Measurements from ENCODE around the gene TUT1. TPM values are rescaled to one million over a fixed set of nuclear protein-coding genes. Genes with fewer than 3 reads are reported as not detected.
"Not testable (repeated sequence)": the region's sequence is repeated elsewhere in the genome, so short reads cannot be mapped to it uniquely, and the experiment has no call there.

Gene TUT1
- total RNA-seq, 1 donor from 2014 or later: 38.7 TPM

DNA sequence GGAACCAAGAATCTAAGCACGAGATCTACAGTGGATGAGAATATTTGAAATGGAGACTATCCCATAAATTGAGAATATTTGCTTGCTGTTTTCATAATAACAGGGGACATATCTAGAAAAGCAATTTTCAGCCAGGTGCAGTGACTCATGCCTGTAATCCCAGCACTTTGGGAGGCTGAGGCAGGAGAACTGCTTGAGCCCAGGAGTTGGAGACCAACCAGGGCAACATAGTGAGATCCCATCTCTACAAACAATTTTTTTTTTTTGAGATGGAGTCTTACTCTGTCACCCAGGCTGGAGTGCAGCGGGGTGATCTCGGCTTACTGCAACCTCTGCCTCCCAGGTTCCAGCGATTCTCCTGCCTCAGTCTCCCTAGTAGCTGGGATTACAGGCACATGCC lies 9.6 kb downstream of the TUT1 start:
- not testable (repeated sequence) for H3K27ac Mint-ChIP-seq

DNA sequence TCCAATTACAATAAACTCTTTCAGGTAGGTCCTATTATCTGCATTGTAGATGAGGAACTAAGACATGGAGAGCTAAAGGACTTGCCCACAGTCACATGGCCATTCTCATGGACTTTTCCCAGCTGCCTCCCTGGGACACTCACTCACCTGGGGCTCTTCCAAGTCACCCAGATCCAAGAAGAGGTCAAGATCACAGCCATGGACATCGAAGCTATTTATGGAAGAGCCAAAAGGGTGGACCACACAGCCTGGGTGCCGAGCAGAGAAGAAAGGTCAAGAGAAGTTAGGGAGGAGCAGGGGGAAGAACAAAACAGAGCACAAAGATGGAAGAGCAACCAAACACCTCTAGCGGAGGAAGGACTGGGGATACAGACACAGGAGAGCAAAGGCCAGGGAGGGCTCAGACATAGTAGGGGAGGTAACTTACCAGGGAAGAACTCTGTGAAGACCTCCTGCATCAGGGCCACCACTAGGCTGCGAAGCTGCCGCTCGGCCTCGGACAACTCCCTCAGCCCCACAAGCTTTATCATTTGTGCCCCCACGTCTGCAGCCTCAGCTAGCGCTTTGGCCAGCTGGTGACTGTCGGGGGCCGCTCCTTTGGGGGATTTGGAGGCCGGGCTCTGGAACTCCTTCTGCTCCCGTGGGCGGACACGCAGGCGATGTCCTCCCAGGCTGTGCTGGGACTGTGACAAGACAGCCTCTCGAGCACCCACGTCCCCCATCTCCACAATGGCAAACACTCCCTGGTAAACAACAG lies 10.2 kb downstream of the TUT1 start:
- Mint-ChIP-seq H3K27me3 (ENCODE audit: insufficient read depth) (no peaks in the 10 kb centered on the region), H3K4me1 (ENCODE audit: low read depth) (no peaks in the 10 kb centered on the region), H3K9me3 (no peaks in the 10 kb centered on the region), H3K36me3 (ENCODE audit: low read depth) (peaks cover 27% of the 10 kb centered on the region), H3K27ac (no peak overlapping the region), H3K4me3 (no peak overlapping the region)
- intact Hi-C loops (cut with micrococcal nuclease): no loop called here
- DNase-seq (ENCODE audit: low spot score): no peak

More for the DNA sequence above, 9.6 kb downstream of the TUT1 start:
- DNase-seq (ENCODE audit: low spot score); H3K4me1 Mint-ChIP-seq (ENCODE audit: low read depth); H3K9me3 Mint-ChIP-seq; H3K27me3 Mint-ChIP-seq (ENCODE audit: insufficient read depth); intact Hi-C loops (cut with micrococcal nuclease); H3K4me3 Mint-ChIP-seq: not testable (repeated sequence)
- peaks cover 26% of the 10 kb centered on the region for H3K36me3 Mint-ChIP-seq (ENCODE audit: low read depth)

DNA sequence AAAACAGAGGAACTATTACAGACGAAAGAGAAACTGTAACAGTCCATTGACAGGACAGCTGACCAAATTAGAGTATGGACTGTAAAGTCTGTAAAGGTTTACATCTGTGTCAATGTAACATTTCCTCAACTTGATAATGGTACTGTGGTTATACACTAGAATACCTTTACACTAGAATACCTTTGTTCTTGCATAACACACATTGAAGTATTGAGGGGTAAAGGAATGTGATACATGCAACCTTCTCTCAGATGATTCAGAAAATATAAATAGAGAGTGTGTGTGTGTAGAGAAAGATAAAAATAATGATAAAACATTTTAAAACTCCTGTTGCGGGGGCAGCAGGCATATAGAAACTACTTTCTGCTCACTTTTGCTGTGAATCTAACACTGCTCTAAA lies 12.1 kb downstream of the TUT1 start:
- Mint-ChIP-seq H3K4me1 (ENCODE audit: low read depth) (peaks cover 6% of the 10 kb centered on the region), H3K4me3 (no peak overlapping the region), H3K27ac (no peak overlapping the region), H3K27me3 (ENCODE audit: insufficient read depth) (no peaks in the 10 kb centered on the region), H3K36me3 (ENCODE audit: low read depth) (peaks cover 27% of the 10 kb centered on the region), H3K9me3 (no peaks in the 10 kb centered on the region)
- intact Hi-C loops (cut with micrococcal nuclease): no loop called here
- no peak for DNase-seq (ENCODE audit: low spot score)

DNA sequence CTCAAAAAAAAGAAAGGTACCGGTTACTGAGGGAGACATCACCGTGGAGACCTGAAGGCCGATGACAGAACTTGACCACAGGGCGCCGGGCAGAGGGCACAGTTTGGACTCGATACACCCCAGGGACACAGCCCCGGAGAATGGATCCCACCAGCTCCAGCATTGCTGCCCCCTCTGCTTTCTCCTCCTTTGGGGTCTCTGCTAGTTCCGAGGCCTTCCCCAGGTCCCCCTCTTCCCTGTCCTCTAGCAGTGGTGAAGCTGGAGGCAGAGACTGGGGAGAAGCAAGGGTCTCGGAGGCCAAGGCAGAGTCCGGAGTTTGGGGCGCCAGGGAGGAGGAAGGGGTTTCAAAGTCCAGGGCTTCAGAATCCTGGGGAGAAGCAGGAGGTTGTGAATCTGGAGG lies 12.8 kb downstream of the TUT1 start:
- peaks cover 6% of the 10 kb centered on the region for H3K4me1 Mint-ChIP-seq (ENCODE audit: low read depth)
- no peaks in the 10 kb centered on the region for H3K9me3 Mint-ChIP-seq
- no peaks in the 10 kb centered on the region for H3K27me3 Mint-ChIP-seq (ENCODE audit: insufficient read depth)
- peaks cover 29% of the 10 kb centered on the region for H3K36me3 Mint-ChIP-seq (ENCODE audit: low read depth)
- no peak for DNase-seq (ENCODE audit: low spot score)
- no peak overlapping the region for H3K27ac Mint-ChIP-seq
- no peak overlapping the region for H3K4me3 Mint-ChIP-seq
- intact Hi-C loops (cut with micrococcal nuclease): no loop called here

DNA sequence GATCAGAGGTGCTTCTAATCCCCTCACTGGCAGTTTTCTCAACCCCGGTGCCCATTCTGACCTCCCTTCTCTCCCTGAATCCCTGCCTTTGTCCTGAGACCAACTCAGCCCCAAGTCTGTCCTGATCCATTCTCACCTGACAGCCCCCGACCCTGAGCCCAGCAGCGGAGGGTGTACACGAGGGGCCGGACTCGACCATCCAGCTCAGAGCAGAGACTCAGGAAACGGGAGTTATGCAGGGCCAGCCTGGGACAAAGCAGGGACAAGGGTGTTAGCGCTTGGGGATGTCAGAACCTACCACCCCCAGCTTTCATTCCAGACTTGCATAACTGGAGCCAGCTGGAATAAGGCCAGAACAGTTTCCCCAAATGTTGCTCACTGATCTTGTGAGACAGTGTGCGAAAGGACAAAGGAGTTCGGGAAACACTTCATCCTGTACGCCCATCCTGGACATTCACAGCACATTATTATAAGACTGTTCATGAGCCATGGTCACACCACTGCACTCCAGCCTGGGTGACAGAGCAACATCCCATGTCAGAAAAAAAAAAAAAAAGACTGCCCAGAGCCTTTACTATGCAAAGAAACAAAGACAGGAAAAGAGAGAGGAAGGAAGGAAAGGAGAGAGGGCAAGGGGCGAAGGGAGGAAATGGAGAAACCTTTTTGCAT lies 14.1 kb downstream of the TUT1 start:
- Mint-ChIP-seq H3K27ac (no peak overlapping the region), H3K36me3 (ENCODE audit: low read depth) (peaks cover 40% of the 10 kb centered on the region), H3K27me3 (ENCODE audit: insufficient read depth) (no peaks in the 10 kb centered on the region), H3K9me3 (no peaks in the 10 kb centered on the region), H3K4me1 (ENCODE audit: low read depth) (peaks cover 17% of the 10 kb centered on the region), H3K4me3 (no peak overlapping the region)
- intact Hi-C loops (cut with micrococcal nuclease): no loop called here
- no peak for DNase-seq (ENCODE audit: low spot score)

DNA sequence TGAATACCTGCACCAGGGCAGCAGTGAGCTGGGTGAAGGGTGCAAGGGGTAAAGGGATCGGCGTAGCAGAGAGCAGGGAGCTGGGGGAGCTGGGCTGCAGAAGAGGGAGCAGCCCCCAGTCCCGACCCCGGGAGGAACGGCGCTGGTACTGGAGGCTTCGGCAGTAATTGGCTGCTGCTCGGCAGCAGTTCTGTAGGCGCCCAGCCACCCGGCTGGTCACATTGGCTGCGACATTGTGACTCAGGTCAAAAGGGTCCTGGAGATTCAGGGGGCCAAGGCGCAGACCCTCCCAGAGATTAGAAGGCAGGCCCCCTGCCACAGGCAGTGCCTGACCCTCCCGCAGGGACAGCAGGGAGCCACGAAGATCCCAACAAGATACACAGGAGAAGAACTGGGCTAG lies 15.5 kb downstream of the TUT1 start:
- H3K4me3 Mint-ChIP-seq: no peak overlapping the region
- intact Hi-C loops (cut with micrococcal nuclease): no loop called here

DNA sequence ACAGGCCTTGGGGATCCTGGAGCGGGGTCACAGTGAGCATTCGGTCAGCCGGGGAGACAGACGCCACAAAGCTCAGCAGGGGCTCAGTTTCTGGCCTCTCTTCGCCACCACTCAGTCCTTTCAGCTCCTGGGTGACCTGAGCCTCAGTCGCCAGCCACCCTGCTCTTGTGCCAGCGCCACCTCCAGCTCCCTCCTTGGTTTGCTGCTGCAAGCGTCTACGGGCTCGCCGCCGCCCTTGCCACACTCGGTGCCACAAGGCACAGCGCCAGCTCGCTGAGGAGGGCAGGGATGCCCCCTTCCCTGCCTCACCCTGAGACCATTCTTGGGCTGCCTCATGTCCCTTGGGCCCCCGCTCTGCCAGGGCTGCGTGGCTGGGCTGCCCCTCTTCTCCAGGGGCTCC lies 16.2 kb downstream of the TUT1 start:
- Mint-ChIP-seq H3K36me3 (ENCODE audit: low read depth) (peaks cover 48% of the 10 kb centered on the region), H3K4me1 (ENCODE audit: low read depth) (peaks cover 35% of the 10 kb centered on the region)
- intact Hi-C loops (cut with micrococcal nuclease): no loop called here

More for the DNA sequence above, 15.5 kb downstream of the TUT1 start:
- Mint-ChIP-seq H3K36me3 (ENCODE audit: low read depth) (peaks cover 46% of the 10 kb centered on the region), H3K4me1 (ENCODE audit: low read depth) (peaks cover 31% of the 10 kb centered on the region), H3K27me3 (ENCODE audit: insufficient read depth) (no peaks in the 10 kb centered on the region), H3K9me3 (no peaks in the 10 kb centered on the region), H3K27ac (peak overlapping the region; percentile 50)
- DNase-seq (ENCODE audit: low spot score): no peak

DNA sequence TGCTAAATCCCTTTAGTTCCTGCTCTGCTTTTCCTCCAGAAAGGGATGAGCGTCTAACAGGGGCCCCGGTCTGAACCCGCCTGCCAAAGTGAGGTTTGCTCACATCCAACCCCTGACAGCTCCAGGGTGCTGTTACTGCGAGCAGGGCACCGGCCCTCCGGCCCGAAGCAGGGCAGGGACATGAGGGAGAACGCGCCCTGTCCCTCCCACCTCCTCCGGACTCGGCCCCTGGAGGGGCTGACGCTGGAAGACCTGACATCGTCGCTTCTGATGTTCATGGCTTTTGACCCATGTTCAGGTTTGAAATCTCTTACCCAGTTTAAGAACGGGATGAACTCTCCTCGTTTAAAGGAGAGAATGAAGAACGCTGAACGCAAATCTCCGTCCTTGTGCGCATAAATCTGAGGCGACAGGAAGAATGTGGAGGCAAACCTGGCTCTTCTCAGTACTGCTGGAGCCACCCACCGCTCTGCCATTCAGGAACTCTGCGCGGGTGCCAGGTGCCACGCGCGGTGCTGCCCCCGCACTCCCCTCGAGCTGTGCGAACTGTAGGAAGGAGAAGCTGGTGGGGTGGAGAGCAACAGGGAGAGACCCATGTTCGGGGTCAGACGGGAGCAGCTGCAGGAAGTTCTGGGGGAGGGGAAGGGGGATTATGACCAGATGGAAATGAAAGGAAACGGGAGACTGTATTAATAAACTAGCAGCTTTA lies 16.8 kb downstream of the TUT1 start:
- Mint-ChIP-seq H3K27me3 (ENCODE audit: insufficient read depth) (no peaks in the 10 kb centered on the region), H3K4me3 (peak overlapping the region; percentile 98), H3K4me1 (ENCODE audit: low read depth) (peaks cover 37% of the 10 kb centered on the region), H3K9me3 (no peaks in the 10 kb centered on the region), H3K27ac (peak overlapping the region; percentile 92), H3K36me3 (ENCODE audit: low read depth) (peaks cover 54% of the 10 kb centered on the region)
- no peak for DNase-seq (ENCODE audit: low spot score)
- intact Hi-C loops (cut with micrococcal nuclease): loop anchor here (1.0 to 5.0 kb wide), 4 partner anchors 72 to 308 kb away; partner anchors contain the start of genes GANAB and SLC3A2

More for the DNA sequence above, 16.2 kb downstream of the TUT1 start:
- peak overlapping the region; percentile 98 for H3K4me3 Mint-ChIP-seq
- H3K27ac Mint-ChIP-seq: peak overlapping the region; percentile 92
- no peaks in the 10 kb centered on the region for H3K9me3 Mint-ChIP-seq
- no peaks in the 10 kb centered on the region for H3K27me3 Mint-ChIP-seq (ENCODE audit: insufficient read depth)
- no peak for DNase-seq (ENCODE audit: low spot score)

DNA sequence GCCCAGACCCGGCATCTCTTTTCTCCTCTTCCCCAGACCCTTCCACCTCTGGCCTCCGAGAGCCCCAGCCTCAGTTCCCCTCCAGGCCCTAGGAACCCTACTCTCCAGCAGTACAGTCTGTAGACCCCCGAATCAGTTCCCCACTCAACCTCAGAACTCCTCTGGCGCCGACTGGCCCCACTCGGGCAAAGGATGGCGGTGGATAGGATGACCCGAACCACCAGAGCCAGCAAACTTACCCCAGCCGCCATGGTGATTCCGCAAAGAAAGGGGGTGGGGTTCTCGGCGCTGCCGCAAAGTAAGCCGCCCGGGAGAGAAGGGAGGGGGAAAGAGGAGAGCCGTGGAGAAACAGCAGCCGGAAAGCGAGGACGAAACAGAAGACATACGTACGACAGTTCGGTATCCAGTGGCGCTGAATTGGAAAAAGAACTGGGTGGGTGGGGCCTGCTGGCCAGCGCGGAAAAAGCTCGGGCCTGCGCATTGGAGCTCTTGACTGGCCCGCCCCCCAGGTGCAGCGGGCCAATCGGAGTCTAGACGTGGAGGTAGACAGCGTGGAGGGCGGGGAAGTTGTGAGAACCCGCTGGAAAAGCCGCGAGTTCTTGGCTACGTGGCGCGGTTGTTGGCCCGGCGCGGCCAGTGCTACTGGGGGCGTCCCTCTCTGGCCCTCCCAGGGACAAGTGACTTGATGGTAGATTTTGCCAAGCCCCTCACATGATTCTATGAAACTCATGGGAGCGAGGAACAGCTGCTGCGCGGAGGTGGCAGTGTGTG lies 17.5 kb downstream of the TUT1 start, which contains the start of gene EEF1G:
TSS of gene EEF1G (minus strand) at position 300 of the 771 bp plus-strand sequence. CDS start at position 251, 49 bp downstream.
- intact Hi-C loops (cut with micrococcal nuclease): loop anchor here (1.0 to 5.0 kb wide), 8 partner anchors 16 to 309 kb away; partner anchors contain the start of genes GANAB, SLC3A2 and TUT1
- no peaks in the 10 kb centered on the region for H3K27me3 Mint-ChIP-seq (ENCODE audit: insufficient read depth)
- H3K36me3 Mint-ChIP-seq (ENCODE audit: low read depth): peaks cover 54% of the 10 kb centered on the region
- peaks cover 37% of the 10 kb centered on the region for H3K4me1 Mint-ChIP-seq (ENCODE audit: low read depth)
- peak within 1 kb of the TSS; percentile 98 for H3K4me3 Mint-ChIP-seq
- H3K27ac Mint-ChIP-seq: peak within 1 kb of the TSS; percentile 92
- no peaks in the 10 kb centered on the region for H3K9me3 Mint-ChIP-seq
- peak; percentile 99 for DNase-seq (ENCODE audit: low spot score)

DNA sequence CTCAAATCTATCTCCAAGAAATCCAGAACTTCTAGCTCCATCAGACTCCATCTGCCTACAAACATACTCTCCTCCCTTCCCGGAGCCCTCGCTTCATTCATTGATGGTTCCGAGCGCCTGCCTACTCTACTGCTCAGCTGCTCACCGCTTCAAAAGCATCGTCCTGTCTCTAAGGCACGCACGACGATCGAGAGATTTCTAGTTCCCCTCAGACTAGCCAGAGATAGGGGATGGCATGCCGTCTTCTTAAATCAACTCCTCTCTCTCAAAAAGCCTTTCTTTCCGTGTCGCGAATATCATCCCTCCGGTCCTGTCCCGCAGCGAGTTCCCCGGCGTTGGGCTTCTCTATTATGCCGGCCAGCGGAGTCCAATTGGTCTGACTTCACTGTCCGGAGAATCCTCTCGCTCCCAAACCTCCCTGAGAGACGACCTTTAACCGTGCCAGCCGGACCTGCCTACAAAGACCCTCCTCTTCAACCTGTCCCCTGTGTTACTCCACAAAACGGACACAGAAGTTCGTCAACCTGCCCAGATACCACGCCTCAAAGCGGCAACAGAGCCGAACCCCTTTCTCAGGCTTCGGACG lies 18.2 kb downstream of the TUT1 start:
- Mint-ChIP-seq H3K27me3 (ENCODE audit: insufficient read depth) (no peaks in the 10 kb centered on the region), H3K36me3 (ENCODE audit: low read depth) (peaks cover 57% of the 10 kb centered on the region), H3K27ac (peak overlapping the region; percentile 92), H3K4me1 (ENCODE audit: low read depth) (peaks cover 37% of the 10 kb centered on the region), H3K4me3 (peak overlapping the region; percentile 98), H3K9me3 (no peaks in the 10 kb centered on the region)
- intact Hi-C loops (cut with micrococcal nuclease): loop anchor here (1.0 to 5.0 kb wide), 5 partner anchors 16 to 309 kb away; partner anchors contain the start of genes SLC3A2 and TUT1
- no peak for DNase-seq (ENCODE audit: low spot score)

DNA sequence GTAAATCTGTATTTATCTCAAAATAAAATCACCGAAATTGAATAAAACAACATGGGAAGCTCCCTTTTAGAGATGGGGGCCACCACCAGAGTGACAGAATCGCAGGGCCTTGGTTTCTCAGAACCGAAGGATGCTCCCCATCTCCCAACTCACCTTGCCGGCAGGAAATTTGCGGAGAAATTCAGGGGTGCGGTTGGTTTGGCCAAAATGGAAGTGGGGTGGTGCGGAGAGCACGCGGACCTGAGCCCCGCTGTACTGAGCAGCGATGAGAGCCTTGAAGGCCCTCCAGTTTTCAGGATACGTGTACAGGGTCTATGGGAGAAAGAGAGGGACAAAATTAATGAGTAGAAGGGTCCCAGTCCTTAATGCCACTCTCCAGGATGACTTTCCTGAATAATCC lies 18.9 kb downstream of the TUT1 start:
- H3K27me3 Mint-ChIP-seq (ENCODE audit: insufficient read depth): no peaks in the 10 kb centered on the region
- peaks cover 57% of the 10 kb centered on the region for H3K36me3 Mint-ChIP-seq (ENCODE audit: low read depth)
- H3K4me3 Mint-ChIP-seq: peak overlapping the region; percentile 98
- no peaks in the 10 kb centered on the region for H3K9me3 Mint-ChIP-seq
- intact Hi-C loops (cut with micrococcal nuclease): loop anchor here (5.0 kb wide), 1 partner anchor 310 kb away; the partner anchor contains the start of gene SLC3A2
- DNase-seq (ENCODE audit: low spot score): no peak
- peaks cover 38% of the 10 kb centered on the region for H3K4me1 Mint-ChIP-seq (ENCODE audit: low read depth)
- H3K27ac Mint-ChIP-seq: peak overlapping the region; percentile 92

DNA sequence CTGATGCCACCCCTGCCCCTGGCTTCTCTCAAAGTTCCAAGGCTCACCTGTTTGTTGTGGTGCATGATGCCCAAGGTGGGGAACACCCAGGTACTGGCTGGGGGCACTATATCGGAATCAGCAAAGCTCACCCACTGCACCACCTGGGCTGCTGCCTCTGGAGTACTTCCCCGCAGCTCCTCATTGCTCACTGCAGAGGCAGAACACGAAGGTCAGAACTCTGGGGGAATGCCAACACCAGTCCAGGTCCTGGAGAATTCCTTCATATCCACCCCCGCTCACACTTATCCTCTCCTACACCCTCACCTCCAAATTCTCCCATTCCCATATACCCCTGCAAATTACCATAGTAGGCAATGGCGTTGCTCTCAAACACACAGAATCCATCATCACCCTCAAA lies 19.8 kb downstream of the TUT1 start:
- Mint-ChIP-seq H3K4me1 (ENCODE audit: low read depth) (peaks cover 47% of the 10 kb centered on the region), H3K4me3 (peak overlapping the region; percentile 98), H3K36me3 (ENCODE audit: low read depth) (peaks cover 59% of the 10 kb centered on the region)
- DNase-seq (ENCODE audit: low spot score); H3K27ac Mint-ChIP-seq; H3K9me3 Mint-ChIP-seq; H3K27me3 Mint-ChIP-seq (ENCODE audit: insufficient read depth): not testable (repeated sequence)
- intact Hi-C loops (cut with micrococcal nuclease): loop anchor here (5.0 kb wide), 1 partner anchor 311 kb away; the partner anchor contains the start of gene SLC3A2
